ENCODE measurements around the gene CYP4F3.

Gene CYP4F3

DNA sequence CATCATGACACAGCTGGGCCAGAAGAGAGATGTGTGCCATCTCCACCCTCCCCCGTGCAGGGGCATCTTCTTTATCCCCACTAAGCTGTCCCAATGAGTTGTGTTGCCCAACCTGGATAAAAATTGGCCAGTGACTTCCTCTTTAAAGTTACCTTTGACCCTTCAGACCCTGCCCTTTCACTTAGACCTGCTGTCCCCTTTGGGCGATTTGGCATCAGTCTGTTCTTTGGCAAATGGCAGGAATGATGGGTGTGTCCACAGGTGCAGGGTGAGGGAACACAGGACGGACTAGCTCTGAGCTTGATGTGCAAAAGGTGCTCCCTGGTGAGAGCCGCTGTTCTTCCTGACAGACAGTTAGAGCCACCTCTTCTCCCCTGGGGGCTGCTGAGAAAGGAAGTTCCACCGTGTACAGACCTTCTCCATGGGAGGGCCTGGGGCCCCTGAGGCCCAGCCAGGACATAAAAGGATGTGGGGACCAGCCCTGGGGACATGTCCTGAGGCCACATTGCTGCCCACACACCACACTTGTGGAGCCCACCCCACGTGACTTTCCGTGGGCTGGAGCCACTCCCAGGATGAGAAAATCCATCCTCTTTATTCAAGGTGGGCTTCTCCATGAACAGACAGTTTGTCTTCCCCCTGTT lies 23.9 kb upstream of the CYP4F3 start:
- H3K4me3 ChIP-seq (ENCODE audit: low read depth, low read length) = no peak overlapping the region
- TF ChIP-seq, protein P1, sequence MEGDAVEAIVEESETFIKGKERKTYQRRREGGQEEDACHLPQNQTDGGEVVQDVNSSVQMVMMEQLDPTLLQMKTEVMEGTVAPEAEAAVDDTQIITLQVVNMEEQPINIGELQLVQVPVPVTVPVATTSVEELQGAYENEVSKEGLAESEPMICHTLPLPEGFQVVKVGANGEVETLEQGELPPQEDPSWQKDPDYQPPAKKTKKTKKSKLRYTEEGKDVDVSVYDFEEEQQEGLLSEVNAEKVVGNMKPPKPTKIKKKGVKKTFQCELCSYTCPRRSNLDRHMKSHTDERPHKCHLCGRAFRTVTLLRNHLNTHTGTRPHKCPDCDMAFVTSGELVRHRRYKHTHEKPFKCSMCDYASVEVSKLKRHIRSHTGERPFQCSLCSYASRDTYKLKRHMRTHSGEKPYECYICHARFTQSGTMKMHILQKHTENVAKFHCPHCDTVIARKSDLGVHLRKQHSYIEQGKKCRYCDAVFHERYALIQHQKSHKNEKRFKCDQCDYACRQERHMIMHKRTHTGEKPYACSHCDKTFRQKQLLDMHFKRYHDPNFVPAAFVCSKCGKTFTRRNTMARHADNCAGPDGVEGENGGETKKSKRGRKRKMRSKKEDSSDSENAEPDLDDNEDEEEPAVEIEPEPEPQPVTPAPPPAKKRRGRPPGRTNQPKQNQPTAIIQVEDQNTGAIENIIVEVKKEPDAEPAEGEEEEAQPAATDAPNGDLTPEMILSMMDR (IDR thresholded peaks at IDR 0.05; ENCODE audit: low read depth, low read length) = no peak
- no peaks in the 10 kb centered on the region for H3K9me3 ChIP-seq (ENCODE audit: severe bottlenecking)
- no peak overlapping the region for H3K27ac ChIP-seq
- H3K27me3 ChIP-seq (ENCODE audit: insufficient read depth, low read depth, severe bottlenecking) = peaks cover 78% of the 10 kb centered on the region
- H3K36me3 ChIP-seq = no peaks in the 10 kb centered on the region
- DNase-seq = no peak

DNA sequence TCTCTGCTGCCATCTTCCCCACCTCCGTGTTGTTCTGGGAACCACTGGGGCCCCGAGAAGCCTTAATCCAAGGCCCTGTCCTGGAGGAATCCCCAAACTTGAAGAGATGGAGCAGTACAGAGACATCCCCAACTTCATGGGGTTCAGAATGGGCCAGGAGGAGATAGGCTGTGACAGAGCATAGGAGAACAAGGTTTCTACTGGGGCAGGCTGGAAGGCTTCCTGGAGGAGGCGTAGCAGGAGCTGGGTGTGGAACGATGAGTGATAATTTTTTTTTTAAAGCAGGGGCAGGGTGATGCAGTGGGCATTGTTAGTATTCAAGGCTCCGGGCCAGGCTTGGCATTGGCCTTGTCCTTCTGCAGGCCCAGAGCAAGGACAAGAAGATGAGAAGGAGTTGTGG lies 22.4 kb upstream of the CYP4F3 start:
- Histone ChIP-seq H3K36me3 (no peaks in the 10 kb centered on the region), H3K27ac (no peak overlapping the region), H3K4me3 (ENCODE audit: low read depth, low read length) (no peak overlapping the region), H3K9me3 (ENCODE audit: severe bottlenecking) (no peaks in the 10 kb centered on the region), H3K27me3 (ENCODE audit: insufficient read depth, low read depth, severe bottlenecking) (peaks cover 75% of the 10 kb centered on the region)
- no peak for DNase-seq
- TF ChIP-seq, protein P1 (IDR thresholded peaks at IDR 0.05; ENCODE audit: low read depth, low read length) = no peak

DNA sequence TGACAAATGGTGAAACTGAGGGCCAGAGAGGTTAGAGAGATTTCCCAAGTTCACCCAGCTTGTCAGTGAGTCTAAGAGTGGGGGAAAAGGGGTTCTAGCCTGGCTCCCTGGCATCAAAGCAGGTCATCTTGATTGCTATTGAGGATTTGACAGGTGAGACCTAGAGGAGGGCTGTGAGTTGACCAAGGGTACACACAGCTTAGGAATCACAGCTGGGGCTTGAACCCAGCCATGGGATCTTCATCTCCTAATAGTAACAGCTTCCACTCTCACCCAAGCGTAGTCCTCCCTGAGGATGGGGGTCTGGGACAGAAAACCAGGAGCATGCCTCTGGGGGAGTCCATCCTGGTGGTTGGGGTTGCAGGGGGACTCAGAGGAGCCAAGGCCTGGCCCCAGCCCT lies 18.9 kb upstream of the CYP4F3 start:
- Histone ChIP-seq H3K36me3 (no peaks in the 10 kb centered on the region), H3K9me3 (ENCODE audit: severe bottlenecking) (no peaks in the 10 kb centered on the region), H3K4me3 (ENCODE audit: low read depth, low read length) (no peak overlapping the region), H3K27ac (no peak overlapping the region), H3K27me3 (ENCODE audit: insufficient read depth, low read depth, severe bottlenecking) (peaks cover 73% of the 10 kb centered on the region)
- DNase-seq = no peak
- TF ChIP-seq, protein P1 (IDR thresholded peaks at IDR 0.05; ENCODE audit: low read depth, low read length) = no peak

DNA sequence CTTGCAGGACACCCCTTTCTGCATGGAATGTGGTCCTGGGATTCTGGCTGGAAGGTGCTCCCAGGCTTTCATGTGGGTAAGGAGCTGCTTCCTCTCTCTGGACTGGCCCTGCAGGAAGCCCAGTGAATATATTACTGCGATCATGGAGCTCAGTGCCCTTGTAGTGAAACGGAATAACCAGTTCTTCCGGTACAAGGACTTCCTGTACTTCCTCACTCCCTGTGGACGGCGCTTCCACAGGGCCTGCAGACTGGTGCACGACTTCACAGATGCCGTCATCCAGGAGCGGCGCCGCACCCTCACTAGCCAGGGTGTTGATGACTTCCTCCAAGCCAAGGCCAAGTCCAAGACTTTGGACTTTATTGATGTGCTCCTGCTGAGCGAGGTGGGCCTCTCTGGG lies 17.7 kb upstream of the CYP4F3 start:
- TF ChIP-seq, protein P1 (IDR thresholded peaks at IDR 0.05; ENCODE audit: low read depth, low read length) = no peak

DNA sequence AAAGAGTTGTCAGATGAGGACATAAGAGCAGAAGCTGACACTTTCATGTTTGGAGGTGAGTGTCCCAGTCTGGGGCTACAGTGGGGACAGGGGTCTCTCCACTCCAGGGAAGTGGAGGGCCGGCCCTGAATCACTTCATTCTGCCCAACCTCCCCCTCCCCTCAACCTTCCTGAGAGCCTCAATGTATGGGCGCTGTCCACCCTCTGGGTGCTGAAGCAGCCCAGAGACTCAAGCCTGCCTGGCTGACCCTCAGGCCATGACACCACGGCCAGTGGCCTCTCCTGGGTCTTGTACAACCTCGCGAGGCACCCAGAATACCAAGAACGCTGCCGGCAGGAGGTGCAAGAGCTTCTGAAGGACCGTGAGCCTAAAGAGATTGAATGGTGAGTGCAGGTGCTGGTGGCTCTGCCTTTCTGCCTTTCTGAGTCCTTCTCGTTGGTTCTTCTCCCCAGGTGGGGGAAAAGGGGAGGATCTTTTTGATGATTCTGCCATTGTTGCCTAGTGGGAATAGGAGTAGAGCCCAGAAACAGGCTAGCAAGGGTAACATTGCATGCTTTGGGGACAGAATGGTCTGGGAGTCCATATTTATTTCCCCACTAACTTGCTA lies 16.9 kb upstream of the CYP4F3 start:
- Histone ChIP-seq H3K4me3 (ENCODE audit: low read depth, low read length) (no peak overlapping the region), H3K36me3 (no peaks in the 10 kb centered on the region), H3K27me3 (ENCODE audit: insufficient read depth, low read depth, severe bottlenecking) (peaks cover 78% of the 10 kb centered on the region), H3K9me3 (ENCODE audit: severe bottlenecking) (no peaks in the 10 kb centered on the region), H3K27ac (no peak overlapping the region)
- TF ChIP-seq, protein P1 (IDR thresholded peaks at IDR 0.05; ENCODE audit: low read depth, low read length) = no peak
- no peak for DNase-seq

More for the DNA sequence above, 17.7 kb upstream of the CYP4F3 start:
- no peaks in the 10 kb centered on the region for H3K36me3 ChIP-seq
- H3K9me3 ChIP-seq (ENCODE audit: severe bottlenecking) = no peaks in the 10 kb centered on the region
- DNase-seq = no peak
- peaks cover 78% of the 10 kb centered on the region for H3K27me3 ChIP-seq (ENCODE audit: insufficient read depth, low read depth, severe bottlenecking)
- no peak overlapping the region for H3K4me3 ChIP-seq (ENCODE audit: low read depth, low read length)
- no peak overlapping the region for H3K27ac ChIP-seq

Measured in WERI-Rb-1 (cell line).